Measurements from ENCODE around the gene CXCR5.

DNA sequence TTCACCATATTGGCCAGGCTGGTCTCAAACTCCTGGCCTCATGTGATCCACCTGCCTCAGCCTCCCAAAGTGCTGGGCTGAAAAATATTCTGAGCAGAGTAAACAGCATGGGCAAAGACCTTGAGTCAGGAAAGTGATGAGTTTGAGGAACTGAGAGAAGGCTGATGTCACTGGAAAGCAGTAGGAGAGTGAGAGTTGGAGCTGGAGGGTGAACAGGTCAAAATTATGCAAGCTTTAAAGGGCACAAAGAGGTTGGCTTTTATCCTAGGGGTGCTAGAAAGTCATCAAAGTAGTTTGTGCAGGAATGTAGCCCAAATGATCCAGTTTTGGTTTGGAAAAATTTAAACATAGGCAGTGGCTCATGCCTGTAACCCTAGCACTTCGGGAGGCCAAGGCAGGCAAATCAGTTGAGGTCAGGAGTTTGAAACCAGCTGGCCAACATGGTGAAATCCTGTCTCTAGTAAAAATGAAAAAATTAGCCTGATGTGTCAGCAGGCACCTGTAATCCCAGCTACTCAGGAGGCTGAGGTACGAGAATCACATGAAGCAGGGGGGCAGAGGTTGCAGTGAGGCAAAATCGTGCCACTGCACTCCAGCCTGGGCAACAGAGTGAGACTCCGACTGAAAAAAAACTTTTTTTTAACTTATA, 44.7 kb upstream of the CXCR5 start:
- TF ChIP-seq, protein P1, sequence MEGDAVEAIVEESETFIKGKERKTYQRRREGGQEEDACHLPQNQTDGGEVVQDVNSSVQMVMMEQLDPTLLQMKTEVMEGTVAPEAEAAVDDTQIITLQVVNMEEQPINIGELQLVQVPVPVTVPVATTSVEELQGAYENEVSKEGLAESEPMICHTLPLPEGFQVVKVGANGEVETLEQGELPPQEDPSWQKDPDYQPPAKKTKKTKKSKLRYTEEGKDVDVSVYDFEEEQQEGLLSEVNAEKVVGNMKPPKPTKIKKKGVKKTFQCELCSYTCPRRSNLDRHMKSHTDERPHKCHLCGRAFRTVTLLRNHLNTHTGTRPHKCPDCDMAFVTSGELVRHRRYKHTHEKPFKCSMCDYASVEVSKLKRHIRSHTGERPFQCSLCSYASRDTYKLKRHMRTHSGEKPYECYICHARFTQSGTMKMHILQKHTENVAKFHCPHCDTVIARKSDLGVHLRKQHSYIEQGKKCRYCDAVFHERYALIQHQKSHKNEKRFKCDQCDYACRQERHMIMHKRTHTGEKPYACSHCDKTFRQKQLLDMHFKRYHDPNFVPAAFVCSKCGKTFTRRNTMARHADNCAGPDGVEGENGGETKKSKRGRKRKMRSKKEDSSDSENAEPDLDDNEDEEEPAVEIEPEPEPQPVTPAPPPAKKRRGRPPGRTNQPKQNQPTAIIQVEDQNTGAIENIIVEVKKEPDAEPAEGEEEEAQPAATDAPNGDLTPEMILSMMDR (conservative IDR thresholded peaks at IDR 0.05 in 1 of 2, IDR thresholded peaks at IDR 0.05 in 1 of 2; ENCODE audit: low read depth in 1 of 2, low read length in 2 of 2) = no peak
- TF ChIP-seq EZH2 (IDR thresholded peaks at IDR 0.05; ENCODE audit: low read length, missing control alignments) = no peak
